ENCODE data around the gene DOK5.

Gene DOK5

DNA sequence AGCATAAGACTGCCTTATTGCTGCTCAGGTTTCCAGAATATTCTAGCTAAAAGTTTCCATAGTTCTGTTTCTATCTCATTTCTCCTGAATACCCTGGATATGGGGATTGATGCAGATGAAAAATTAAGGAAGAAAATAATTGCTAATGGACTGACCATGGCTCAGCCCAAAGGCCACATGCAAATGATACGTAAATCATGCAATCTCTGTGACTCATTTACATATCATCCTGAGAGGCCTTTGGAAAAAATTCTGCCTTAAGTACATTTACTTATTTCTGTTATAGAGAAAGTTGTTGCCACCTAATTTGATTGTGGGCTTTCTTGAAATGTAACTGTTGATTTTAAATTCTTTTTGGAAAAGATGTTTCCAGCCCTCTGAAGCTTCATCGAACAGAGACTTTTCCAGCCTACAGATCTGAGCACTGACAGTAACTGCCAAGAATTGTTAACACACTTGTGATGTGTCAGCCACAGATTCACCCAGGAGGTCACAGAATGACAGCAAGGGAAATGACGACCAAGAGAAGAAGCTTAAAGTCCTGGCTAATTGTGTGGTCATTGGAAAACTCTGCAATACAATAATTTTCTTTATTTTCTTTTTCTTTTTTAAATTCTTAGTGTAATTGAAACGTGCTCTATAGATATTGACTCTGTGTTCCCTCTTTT, 174.8 kb downstream of the DOK5 start:
- DNase-seq: no peak

DNA sequence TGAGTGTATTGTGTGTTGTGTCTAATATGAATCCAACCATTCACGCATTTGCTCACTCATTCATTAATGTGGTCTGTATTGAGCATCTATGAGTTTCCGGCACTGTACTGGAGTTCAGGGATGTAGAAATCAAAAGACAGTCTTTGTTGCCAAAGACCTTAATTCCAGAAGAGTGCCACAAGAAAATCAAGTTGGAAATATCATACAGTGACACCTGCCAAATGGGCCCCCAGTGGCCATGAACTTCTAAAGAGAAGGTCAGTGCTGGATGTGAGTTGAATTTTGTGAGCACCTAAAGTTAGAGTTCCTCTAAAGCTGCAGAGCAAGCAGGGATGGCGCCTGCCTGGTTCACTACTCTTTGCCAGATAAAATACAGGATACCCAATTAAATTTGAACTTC, 175.9 kb downstream of the DOK5 start:
- DNase-seq: no peak

DNA sequence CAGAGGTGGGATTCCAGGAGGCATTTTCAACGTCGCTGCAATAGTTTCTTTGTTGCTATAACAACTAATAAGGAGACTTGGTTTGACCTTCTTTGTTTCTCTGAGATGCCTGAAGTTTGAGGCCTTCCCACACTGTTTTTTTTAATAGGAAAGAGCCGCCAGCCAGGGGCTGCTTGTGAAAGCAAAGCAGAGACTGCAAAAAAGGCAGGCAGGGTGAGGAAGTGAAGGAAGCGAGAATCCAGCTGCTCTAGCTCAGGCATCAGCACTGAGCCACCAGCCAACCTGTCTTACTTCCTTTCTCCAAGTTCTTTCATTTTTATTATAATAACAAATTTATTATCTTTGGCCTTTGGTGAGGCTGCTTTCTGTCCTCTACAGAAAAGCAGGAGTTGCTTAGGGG, 179.1 kb downstream of the DOK5 start:
- no peak for DNase-seq

DNA sequence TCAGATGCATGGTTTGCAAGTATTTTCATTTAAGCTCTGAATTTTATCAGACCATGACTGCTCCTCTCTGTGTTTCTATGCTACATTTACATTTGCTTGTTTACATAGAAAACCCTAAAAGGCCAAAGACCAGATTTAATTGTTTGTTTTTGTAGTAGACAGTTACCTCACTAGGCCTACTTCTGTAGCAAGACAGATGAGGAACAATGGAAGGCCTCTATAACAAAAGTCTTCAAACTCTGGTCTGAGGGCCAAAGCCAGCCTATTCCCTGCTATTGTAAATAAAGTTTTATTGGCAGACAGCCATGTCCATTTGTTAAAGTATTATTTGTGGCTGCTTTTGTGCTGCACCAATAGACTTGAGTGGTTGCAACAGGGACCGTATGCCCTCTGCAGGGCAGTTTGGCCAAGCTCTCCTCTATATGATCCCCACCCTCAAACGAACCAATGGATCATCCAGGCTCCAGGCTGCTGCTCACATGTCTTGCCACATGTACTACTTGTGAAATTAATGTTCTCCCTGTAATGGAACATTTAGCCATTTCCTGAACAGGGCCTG, 182.0 kb downstream of the DOK5 start:
- no peak for DNase-seq

DNA sequence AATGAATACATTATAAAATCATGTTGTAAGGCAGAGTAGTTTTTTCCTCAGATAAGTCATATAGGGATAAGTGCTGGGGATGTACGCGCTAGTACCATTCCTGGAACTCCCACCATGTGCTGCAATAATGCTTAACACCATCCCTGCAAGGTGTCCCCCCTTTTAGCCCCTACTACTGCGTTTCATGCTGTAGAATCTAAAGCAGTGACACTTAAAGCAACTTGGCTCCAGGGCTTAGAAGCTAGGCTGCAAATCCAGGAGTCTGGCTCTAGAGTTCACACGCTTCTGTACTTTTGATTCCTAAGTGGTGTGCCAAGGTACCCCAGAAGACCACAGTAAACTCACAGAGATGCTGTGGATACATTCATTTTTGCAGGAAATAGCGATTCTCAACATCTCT, 183.1 kb downstream of the DOK5 start:
- DNase-seq: no peak

DNA sequence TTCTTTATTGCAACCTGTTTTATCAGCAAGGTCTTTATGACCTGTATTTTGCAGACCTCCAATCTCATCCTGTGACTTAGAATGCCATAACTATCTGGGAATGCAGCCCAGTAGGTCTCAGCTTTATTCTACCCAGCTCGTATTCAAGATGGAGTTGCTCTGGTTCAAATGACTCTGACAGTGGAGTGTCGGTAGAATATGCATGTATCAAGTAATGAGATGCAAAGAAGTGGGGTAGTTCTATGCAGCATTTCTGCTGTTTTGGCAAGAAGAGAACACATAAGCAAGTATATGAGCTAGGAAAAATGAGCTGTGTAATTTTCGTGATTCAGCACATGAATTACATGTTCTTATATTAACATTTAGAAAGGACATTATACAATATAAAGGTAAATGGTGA, 185.9 kb downstream of the DOK5 start:
- no peak for DNase-seq

DNA sequence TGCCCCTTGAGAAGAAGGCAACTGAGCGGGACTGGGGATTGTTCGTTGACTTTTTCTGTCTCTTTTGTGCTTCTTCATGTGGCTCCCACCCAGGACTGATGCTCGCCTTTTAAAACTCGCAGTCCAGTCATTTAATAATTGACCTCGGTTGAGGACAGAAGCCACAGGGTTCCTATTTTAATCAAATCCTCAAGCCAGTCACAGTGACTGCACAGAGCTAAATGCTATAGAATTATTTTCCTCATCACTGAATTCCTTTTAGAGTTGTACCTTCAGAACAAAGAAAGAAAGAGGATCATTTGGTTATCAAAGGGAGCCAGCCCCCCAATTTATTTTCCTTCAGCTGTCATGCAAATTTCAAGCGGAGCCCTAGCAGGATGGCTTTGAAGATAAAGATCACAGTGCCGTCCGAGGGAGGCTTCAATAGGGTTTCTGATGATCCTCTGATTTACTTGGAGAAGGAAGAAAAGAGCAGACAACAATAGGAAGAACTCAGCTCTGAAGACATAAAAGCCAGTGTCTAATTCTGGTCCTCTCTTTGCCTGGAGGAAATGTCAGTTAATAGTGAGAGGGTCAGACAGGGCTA, 186.6 kb downstream of the DOK5 start:
- no peak for DNase-seq

DNA sequence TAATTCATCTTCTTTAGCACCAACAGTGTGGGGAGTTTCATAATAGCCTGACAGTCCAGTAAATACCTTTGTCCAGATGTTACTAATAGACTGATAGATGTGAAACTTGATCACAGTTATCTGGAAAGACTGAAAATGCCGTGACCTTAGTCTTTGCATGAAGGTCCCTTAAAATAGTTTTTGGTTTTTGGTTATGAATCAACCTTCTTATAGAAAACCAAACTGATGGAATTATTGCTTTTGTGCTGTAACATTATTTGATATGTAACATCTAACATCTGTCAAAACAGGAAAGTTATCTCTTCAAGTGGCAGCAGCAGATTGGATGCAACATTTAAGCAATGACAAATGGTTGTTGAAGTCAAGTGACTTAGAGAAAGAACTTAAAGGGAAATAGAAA, 190.4 kb downstream of the DOK5 start:
- no peak for DNase-seq

DNA sequence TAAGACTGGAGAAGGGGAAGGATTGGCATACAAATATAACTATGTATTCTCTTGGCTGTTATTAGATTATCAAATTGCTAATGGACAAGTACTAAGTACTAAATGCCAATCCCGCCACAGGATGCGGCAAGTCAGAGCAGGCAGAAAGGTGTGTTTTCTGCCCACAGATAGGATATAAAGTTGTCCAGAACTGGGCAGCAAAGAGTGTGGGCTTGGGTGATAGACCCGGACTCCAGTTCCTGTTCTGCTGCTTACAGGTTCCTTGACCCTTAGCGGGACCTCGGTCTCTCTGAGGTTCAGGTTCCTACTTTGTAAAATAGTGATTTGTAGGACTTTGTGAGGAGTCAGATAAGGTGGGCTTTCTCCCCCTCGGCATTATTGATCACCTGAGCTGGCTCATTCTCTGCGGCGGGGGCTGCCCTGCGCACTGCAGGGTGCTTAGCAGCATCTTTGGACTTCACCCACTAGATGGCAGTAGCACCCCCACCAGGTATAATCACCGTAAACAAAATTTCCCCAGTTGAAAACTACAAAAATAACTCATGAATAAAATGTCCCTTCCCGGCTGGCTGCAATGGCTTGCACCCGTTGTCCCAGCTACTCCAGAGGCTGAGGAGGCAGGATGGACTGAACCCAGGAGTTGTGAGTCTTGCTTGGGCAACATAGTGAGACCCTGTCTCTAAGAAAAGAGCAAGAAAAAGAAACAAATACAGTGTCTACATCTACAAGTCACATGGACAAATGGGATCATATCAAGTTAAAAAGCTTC, 193.1 kb downstream of the DOK5 start:
- DNase-seq: peak; percentile 46

DNA sequence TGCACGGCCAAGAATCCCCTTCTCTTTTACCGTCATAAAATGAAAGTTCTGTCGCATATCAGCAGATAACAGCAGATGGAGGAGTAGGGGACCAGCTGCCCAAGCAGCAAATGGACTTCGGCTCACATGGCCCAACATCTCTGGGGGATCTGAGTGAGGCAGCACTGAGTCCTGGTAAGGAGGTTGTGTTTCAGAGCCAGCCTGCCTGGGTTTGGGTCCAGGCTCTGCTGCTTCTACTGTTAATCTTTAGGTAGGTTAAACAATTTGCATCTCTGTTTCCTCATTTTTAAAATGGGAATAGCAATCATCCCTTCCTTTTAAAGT, 193.6 kb downstream of the DOK5 start:
- DNase-seq: no peak

DNA sequence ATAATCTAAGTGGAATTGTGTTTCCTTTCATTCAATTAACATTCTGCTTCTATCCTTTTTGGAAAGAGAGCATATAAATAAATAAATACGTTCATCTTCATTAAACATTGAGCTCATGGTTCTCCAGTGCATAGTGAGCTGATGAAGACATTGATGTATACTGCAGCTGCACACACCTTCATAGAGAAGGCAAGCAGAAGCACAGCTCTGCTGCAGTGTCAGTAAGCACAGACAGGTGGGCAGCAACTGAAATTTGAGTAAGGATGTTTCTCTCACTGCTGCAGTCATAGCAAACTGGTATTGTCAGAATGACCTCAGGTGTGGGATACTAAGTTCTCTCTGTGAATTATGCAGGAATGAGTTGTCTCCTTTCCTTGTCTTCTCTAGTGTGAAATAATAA, 202.9 kb downstream of the DOK5 start:
- no peak for DNase-seq

DNA sequence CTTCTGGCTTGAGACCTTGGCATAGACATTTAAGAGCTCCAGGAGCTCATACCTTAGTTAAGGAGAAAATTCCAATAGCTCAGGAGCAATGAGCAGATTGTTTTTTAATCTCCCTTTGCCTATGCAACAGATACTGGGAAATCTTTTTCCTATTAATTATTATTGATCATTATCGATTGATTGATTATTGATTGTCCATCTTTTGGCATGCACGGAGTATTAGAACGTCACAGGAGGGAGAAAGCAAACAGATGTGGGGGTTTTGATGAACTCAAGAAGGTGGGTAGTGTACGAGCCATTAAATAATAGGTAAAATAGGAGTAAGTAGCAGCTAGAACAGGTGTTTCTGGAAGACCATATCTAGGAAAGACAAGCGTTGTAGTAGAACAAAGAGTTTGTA, 205.0 kb downstream of the DOK5 start:
- DNase-seq: no peak

DNA sequence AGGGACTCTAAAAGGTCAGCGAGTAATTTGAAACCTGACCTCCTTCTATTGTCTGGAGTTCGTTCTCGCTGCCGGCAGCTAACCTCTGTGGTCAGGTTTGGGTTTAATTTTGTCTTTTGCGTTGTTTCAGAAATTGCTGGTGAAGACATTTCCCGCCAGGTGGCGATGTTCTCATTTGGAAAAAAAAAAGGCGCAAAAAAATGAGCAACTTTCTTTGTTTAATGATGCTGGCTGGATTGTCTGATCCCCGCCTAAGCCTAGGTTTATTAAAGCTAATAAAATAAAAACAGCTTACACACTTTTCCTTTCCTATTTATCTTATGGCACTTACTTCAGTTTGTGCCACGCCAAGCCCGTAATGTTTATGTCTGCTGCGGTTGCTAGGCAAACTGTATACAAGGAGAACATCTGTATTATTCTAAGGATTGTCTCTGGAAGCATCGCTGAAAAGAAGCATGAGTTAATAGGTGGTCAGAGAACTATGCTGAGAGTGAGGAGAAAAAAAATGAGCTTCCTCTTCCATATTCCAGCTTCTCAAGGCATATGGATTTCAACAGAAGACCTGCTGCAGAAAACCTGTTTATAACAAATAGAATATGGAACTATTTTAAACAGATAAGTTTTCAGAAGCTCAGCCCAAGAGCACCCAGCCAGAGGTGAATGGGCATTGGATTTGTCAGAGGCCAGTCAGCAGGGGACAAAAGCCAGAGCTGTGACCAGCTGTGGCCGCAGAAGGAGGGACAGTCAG, 205.7 kb downstream of the DOK5 start:
- peak; percentile 28 for DNase-seq

DNA sequence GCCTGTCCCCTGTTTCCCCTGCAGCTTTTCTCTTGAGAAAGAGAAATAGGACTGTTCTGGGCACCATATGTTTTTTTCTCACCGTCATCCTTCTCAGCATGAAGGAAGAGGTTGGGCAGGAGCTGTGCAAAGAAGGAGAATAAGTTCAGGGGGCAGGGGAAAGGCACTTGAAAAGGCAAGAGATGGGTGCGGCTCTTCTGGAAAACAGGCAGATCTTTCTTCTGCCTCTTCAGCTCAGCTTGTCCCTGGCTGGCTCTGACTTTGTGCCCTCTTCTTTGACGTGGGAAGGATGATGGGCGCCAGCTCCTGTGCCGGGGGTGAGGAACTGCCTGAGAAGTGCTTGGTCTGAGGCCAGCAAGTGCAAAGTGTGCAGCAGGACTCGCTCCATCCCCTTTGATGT, 206.5 kb downstream of the DOK5 start:
- DNase-seq: no peak

DNA sequence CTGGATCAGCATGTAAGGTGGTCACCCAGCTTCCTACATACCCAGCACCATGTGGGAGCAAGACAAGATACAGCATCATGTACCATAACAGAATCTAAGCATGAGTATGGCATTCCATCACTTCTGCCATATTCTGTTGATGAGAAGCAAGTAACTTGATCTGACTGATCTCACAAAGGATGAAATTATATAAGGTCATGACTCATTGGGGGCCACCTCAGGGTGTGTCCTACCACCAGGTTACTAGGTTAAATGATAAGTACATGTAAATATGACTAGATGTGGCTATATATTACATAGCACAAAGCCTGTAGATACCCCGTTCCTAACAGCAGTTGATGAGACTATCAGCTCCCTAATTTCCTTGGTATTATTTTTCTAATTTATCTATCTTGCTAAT, 213.1 kb downstream of the DOK5 start:
- no peak for DNase-seq

DNA sequence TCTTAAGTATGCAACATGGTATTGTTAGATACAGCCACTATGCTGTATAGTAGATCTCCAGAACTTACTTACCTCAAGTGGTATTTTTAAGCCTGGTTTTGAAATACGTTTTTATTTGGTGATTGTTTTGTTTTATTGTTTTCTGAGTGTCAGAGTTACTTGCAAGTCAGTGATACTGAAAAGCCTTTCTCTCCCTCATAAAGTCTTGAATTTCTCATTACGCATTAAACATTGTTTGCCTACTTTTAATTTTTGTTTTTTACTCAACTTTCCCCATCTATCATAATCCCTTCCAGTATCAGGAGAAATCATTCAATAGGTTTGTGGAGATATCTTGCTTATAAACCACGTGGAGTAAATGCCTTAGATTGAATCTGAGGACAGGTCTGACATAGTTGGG, 214.9 kb downstream of the DOK5 start:
- DNase-seq: no peak

DNA sequence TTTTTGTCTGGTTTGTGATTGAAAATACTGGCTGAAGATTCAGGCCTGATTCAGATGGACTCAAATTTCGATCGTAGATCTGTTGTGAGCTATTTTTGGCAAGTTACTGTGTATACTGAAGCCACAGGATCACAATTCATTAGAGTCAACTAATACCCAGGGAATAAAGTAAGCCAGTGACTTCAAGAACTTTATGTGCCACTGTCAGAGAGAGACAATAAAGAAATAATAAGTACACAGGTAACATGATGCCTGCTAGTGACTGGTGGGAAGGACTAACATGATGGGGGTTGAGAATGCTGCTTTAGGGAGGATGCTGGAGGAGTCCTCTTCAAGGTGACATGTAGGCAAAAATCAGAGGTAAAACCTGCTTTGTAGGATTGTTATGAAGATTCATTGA, 215.9 kb downstream of the DOK5 start:
- no peak for DNase-seq

DNA sequence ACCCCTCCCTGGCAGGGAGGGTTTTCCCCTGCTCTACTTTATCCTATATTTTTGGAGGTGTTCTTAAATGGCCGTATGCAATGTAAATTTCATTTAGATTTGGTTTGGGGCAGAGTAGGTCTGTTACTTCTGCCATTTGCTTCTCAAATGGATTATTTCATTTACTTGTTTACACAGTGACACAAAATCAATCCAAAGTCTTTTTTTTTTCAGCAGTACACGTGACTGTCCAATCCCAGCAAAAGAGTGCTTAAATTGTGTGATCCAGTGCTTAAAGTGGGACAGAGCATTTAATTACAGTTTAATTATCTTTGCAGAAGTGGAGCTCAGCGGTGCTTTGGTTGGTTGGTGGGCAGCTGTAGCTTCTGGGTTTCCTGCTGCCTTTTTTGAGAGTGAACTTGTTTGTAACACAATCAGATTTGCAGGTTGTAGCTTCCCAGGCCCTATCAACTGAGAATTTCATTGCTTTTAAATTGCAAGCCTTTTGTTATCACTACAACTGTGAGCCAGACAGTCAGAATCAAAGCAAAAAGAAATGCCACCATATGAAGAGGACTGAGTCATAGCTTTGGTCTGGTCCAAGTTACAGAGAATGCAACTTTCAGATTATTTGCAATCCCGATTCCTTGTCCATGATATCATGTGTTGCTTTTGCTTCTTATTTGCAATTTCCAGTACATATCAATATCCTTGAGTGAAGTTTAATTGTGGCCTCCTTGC, 216.9 kb downstream of the DOK5 start:
- no peak for DNase-seq

DNA sequence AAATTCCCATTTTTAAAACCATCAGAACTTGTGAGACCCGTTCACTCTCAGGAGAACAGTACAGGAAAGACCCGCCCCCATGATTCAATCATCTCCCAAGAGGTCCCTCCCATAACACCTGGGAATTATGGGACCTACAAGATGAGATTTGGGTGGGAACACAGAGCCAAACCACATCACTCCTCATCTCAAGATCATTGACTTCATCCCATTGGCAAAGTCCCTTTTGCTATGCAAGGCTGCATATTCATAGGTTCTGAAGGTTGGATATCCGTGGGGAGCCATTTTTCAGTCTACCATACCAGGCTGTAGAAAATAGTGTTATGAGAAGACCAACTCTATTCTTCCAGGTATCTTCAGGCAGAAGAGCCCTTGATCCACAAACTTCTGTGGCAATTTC, 219.1 kb downstream of the DOK5 start:
- DNase-seq: no peak

DNA sequence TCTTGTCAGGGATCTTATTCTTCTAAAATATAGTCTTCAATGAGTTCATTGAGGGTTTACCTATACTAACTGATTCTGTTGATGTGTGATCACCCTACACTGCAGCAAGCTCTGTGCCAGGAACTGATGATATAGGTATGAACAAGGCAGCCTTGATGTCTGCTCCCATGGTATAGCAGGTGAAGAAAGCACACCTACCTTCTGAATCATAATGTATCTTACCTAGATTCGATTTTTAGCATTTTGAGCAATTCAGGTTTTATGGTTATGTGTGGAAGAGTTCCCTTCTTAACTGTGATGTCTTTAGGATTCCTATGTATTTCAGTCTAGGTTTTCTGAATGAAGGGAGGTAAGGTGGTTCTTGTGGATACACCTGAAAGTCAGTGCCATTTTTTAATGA, 223.0 kb downstream of the DOK5 start:
- no peak for DNase-seq

Data from activated CD4-positive, alpha-beta T cell treated with anti-CD3 and anti-CD28 coated beads, Interleukin-2, Interleukin-6, amounts not matched to agents 100 ng/mL and 50 ng/mL, durations not matched to agents 16 hours and 8 hours (primary cell).